Measurements from ENCODE around the gene LTB. TPM values are rescaled to one million over a fixed set of nuclear protein-coding genes. Genes with fewer than 3 reads are reported as not detected.

Gene LTB
- total and polyA plus RNA-seq, 2 of the 4 experiments (the other 2 are of a cell fraction) = not detected

DNA sequence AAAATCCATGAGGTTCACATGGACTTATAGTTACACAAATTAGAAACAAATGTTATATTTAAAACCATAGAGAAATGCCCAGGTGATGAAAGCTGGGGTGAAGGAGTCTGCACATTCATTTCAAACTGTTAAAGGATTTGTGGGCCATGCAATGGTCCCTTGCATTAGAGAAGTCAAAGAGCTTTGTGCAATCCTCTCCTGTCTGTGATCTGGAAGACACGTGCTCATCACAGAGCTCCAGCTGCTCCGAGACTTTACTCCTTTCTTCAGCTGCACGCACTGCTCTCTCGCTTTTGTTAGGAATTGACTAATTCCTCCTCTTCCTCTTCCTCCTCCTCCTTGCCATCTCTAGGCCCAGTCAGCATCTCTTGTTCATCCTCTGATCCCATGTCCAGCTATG is 28.7 kb upstream of the LTB start:
- no peak overlapping the region for H3K27ac ChIP-seq (ENCODE audit: insufficient read depth, low read length)
- no peaks in the 10 kb centered on the region for H3K4me1 ChIP-seq (ENCODE audit: control insufficient read depth, insufficient read depth, low read length)
- no CpG with 5 or more reads among the region's 4 CpGs for WGBS, 2 experiments (ENCODE audit: extremely low coverage in 2 of 2, insufficient read length in 1 of 2)
- ATAC-seq (ENCODE audit: low read depth) (no peak), DNase-seq (no peak)
- TF ChIP-seq RFX5 (IDR thresholded peaks at IDR 0.05; ENCODE audit: low read depth, low read length) (no peak), CEBPB (IDR thresholded peaks at IDR 0.05; ENCODE audit: low read depth, low read length) (no peak), FOS (IDR thresholded peaks at IDR 0.05; ENCODE audit: low read depth, low read length) (no peak)
- dilution Hi-C loops (cut with HindIII; ENCODE audit: low sequenced_read_pairs, unreplicated experiment) (no loop called here), intact Hi-C loops (cut with micrococcal nuclease) (no loop called here), in situ Hi-C loops (cut with MboI; ENCODE audit: low sequenced_read_pairs) (no loop called here)
- H2BK5ac ChIP-seq (ENCODE audit: low read depth, low read length, poor library complexity, severe bottlenecking) = no peak overlapping the region
- H3K9me1 ChIP-seq (ENCODE audit: insufficient read depth, low read length) = 0 out of 2 replicates have a peak, but pooled peaks cover 3% of the 10 kb centered on the region
- BruUV-seq (replicated peaks) = no TSS peak
- H3K56ac ChIP-seq (ENCODE audit: extremely low read depth, insufficient read depth, low read length) = no peak overlapping the region
- H2BK20ac ChIP-seq (ENCODE audit: low read depth, low read length) = no peak overlapping the region
- no peaks in the 10 kb centered on the region for H3K9me3 ChIP-seq (ENCODE audit: control insufficient read depth, insufficient read depth, low read length)
- no peak overlapping the region for H2BK120ac ChIP-seq (ENCODE audit: low read depth, low read length)
- no peak overlapping the region for H3K23ac ChIP-seq (ENCODE audit: low read depth, low read length)
- no peak overlapping the region for H2AK5ac ChIP-seq (ENCODE audit: low read depth, low read length)
- peaks cover 7% of the 10 kb centered on the region for H3K27me3 ChIP-seq (ENCODE audit: control insufficient read depth, insufficient read depth, low read length)
- peak overlapping the region; percentile 58 for H2AFZ ChIP-seq (replicated peaks; ENCODE audit: low read length, poor library complexity)
- POLR2A ChIA-PET (ENCODE audit: unreplicated experiment) = no interaction called here
- H3K14ac ChIP-seq (replicated peaks; ENCODE audit: low read depth, low read length) = no peak overlapping the region
- no peak overlapping the region for H4K8ac ChIP-seq (ENCODE audit: low read depth in 2 of 2, low read length in 2 of 2)
- CTCF ChIA-PET = no interaction called here
- no peak overlapping the region for H3K18ac ChIP-seq (ENCODE audit: low read depth, low read length)
- no peak overlapping the region for H3K4me3 ChIP-seq (ENCODE audit: insufficient read depth, low read depth, low read length)
- H4K91ac ChIP-seq (ENCODE audit: insufficient read depth, low read depth, low read length) = no peak overlapping the region
- no peaks in the 10 kb centered on the region for H3K79me1 ChIP-seq (ENCODE audit: low read depth in 1 of 2, low read length in 2 of 2)
- no peaks in the 10 kb centered on the region for H3K36me3 ChIP-seq (ENCODE audit: control insufficient read depth, insufficient read depth, low read length)
- H3K9ac ChIP-seq (ENCODE audit: low read depth, low read length) = no peak overlapping the region
- H2BK15ac ChIP-seq (ENCODE audit: low read depth, low read length) = no peak overlapping the region
- H3K4ac ChIP-seq (ENCODE audit: low read depth, low read length) = no peak overlapping the region
- H4K20me1 ChIP-seq (ENCODE audit: insufficient read depth, low read length) = no peaks in the 10 kb centered on the region
- no peak overlapping the region for H4K5ac ChIP-seq (ENCODE audit: low read depth, low read length)
- H2AK9ac ChIP-seq (replicated peaks; ENCODE audit: low read depth, low read length, poor library complexity) = no peak overlapping the region
- no peak overlapping the region for H3K4me2 ChIP-seq (ENCODE audit: low read depth, low read length)
